Pancreas (tissue), 10 donors: ENCODE measurements around the gene TCF4. TPM values are rescaled to one million over a fixed set of nuclear protein-coding genes. Genes with fewer than 3 reads are reported as not detected.

Experiments
- ATAC-seq, 4 donors: fragments of 200-7000 bp; cut with Tn5 transposase; one replicate each; pipeline versions ENCODE4 v1.8.0 to v1.9.1; 2020; ENCODE audit warnings: mild to moderate bottlenecking in 4 of 4, moderate library complexity in 4 of 4
- DNase-seq, 6 donors: peaks; one replicate each; pipeline ENCODE4 v3.0.0-alpha.2; 2020
- FAIRE-seq: peaks from 2 replicates; lab custom pipeline; 2012; peaks lifted over from hg19 to GRCh38; lab: Jason Lieb, UNC
- H3K27ac ChIP-seq, 4 donors: fragments of 200-600 bp; sonication (generic); 1 replicate in 3 of 4; 2 replicates in 1 of 4; pipeline versions ENCODE4 v1.5.0 to v1.8.0; 2020
- H3K27me3 ChIP-seq, 4 donors: fragments of 200-600 bp; one replicate each; pipeline ENCODE4 v1.8.0; 2021
- H3K36me3 ChIP-seq, 3 donors: fragments of 200-600 bp; sonication (generic) in 1 of 3; one replicate each; pipeline versions ENCODE4 v1.5.0 to v1.8.0; 2020 to 2021
- H3K4me1 ChIP-seq, 3 donors: fragments of 200-600 bp; one replicate each; pipeline ENCODE4 v1.8.0; 2021
- H3K4me3 ChIP-seq, 4 donors: fragments of 200-600 bp; sonication (generic) in 2 of 4; one replicate each; pipeline versions ENCODE4 v1.5.0 to v1.8.0; 2020 to 2021
- H3K9me3 ChIP-seq, 4 donors: fragments of 200-600 bp; one replicate each; pipeline ENCODE4 v1.8.0; 2021
- CTCF ChIP-seq, 4 donors: fragments of 200-600 bp; sonication (generic) in 3 of 4; IDR thresholded peaks; one replicate each; pipeline versions ENCODE4 v1.5.0 to v1.8.0; 2021; ENCODE audit warnings: antibody characterized with exemption in 4 of 4
- WGBS, 2 donors: extraction: QIAGEN DNeasy Blood & Tissue Kit; methylation state at CpG; one replicate each; pipeline ENCODE4 v1.1.7; 2013; 5-methylcytosine and 5-hydroxymethylcytosine counted together
- intact Hi-C, 3 donors: fragments of 100-400 bp; cut with DNase I; formaldehyde crosslinking; loops; one replicate each; pipeline versions ENCODE4 v1.11.1 to v1.14.2; 2022
- polyA plus RNA-seq, 2 donors: library from polyadenylated mRNA; stranded (reverse); fragments of 200-250 nt; gene quantifications; one replicate each; pipeline ENCODE4 v1.2.3, GENCODE V29; 2013
- total RNA-seq, 6 donors: library from RNA; stranded (reverse); fragmentation: NEBNext Ultra II Directional in 4 of 6; extraction: Animal tissue kit (Norgen Biotek cat#: 25700) in 4 of 6; gene quantifications; one replicate each; pipeline versions ENCODE4 v1.2.1 to v1.2.4, GENCODE V29; 2021 to 2023
- donor health status: healthy with polysubstance abuse.
- donor health status: DM: no; HTN: no; CAD: no; lungs with moderate emphysema.
- donor health status: DM: no; HTN: no; CAD: no.
- donor health status: control.
- donor health status: control.
- donor health status: Bipolar disorder and iron deficiency.
- donor health status: DM: yes; HTN: yes; CAD: no.
- donor health status: DM: no; HTN: no; CAD: no.
- donor health status: DM: no; HTN: no; CAD: no.
- donor health status: DM: yes; HTN: yes; CAD: no.

TCF4 gene
- total and polyA plus RNA-seq, 8 donors = 4.4 to 27.9 (median 10.5) TPM

DNA sequence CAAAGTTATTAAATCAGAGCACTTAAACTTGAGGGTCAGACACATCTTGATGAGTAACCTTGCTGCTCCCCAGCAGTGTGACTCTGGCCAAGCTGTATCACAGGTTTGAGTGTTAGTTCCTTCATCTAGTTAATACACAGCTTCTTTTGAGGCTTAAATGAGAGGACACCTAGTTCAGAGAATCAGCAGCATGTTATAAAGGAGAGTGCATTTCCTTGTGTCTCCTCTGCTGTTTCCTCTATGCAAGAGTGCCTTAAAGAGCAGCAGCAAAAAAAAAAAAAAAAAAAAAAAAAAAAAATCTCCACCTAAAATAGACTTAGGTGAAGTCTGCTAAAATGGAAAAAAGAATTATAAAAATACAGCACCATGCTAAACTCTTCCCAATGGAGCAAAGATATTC lies 261.9 kb downstream of the TCF4 start:
- no peak overlapping the region for H3K4me3 ChIP-seq
- no peak overlapping the region for H3K27ac ChIP-seq
- H3K36me3 ChIP-seq = no peaks in the 10 kb centered on the region
- intact Hi-C loops = no loop called here
- no peaks in the 10 kb centered on the region for H3K9me3 ChIP-seq
- peaks cover 0 to 4% (median 0%) of the 10 kb centered on the region in 3 donors for H3K4me1 ChIP-seq
- ATAC-seq (no peak), FAIRE-seq (no peak), DNase-seq (no peak)
- TF ChIP-seq CTCF (IDR thresholded peaks at IDR 0.05) = no peak
- H3K27me3 ChIP-seq = peaks cover 0 to 42% (median 7%) of the 10 kb centered on the region in 4 donors

DNA sequence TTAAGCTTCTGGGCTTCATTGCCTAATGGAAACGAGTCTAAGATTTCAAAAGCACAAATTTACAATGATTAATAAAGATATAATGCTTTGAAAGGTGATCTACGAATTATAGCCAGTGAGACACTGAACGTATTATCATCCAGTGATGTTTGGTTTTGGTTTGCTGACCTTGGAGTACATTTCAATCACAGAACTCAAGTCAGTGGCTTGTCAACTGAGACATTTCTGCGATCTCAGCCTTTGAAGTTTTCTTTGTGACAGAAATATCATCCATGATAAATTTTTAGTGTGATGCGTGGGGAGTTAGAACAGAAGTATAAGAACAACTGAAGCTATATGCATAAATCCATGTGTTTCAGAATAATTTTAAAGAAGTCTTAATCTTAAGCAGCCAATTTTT lies 263.8 kb downstream of the TCF4 start:
- 60 to 74% methylated on average over 5 of the region's 5 CpGs for WGBS, 2 donors
- Histone ChIP-seq H3K4me1 (peaks cover 0 to 4% (median 0%) of the 10 kb centered on the region in 3 donors), H3K27ac (no peak overlapping the region), H3K4me3 (no peak overlapping the region), H3K9me3 (no peaks in the 10 kb centered on the region), H3K36me3 (no peaks in the 10 kb centered on the region), H3K27me3 (peaks cover 0 to 46% (median 12%) of the 10 kb centered on the region in 4 donors)
- intact Hi-C loops = no loop called here
- DNase-seq = no peak
- no peak for TF ChIP-seq CTCF (IDR thresholded peaks at IDR 0.05)
- FAIRE-seq = no peak
- no peak for ATAC-seq

DNA sequence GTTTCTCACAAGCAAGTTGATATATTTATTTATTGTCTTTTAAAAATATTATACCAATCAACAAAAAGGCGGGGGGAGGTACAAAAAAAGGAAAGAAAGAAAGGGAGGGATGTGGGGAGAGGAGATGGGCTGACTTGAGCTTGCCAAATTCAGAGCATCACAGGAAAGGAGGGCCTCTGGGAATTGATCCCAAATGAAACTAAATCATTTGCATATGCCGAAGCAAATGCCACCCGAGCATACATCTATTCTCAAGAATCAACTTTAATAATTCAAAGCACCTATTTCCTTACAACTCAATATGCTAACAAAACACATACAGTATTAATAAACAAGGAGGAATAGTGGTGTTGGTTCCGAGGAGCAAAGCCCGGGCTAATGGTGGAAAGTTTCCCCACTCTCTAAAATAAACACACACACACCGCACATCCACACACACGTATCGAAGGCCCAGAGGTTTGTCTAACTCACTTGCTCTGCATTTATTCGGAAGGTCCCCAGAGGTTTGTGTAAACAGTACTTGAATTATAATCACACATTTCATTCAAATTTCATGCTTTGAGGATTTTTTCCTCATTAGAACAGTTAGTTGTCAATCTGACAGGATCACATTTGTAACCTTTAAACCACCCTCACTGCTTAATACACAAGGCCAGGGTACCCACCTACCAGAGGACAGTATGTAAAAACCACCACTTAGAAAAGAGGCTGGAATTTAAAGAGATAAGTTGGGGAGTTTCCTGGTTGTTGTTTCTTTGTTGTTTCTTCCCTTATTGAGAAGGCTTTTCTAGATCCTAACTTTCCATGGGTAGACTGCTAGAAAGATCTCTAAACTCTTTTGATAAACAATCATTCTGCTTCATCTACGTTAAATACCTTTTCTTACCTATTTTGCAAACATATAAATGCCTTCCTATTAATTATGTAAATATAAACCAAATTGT lies 264.7 kb downstream of the TCF4 start:
- peak overlapping the region in 2 of 4 donors; percentile 63 to 79 for H3K27ac ChIP-seq
- WGBS, 2 donors = 67 to 78% methylated on average over 10 of the region's 10 CpGs
- no peak for DNase-seq
- FAIRE-seq = no peak
- no peaks in the 10 kb centered on the region for H3K9me3 ChIP-seq
- intact Hi-C loops = no loop called here
- peaks cover 0 to 4% (median 0%) of the 10 kb centered on the region in 3 donors for H3K4me1 ChIP-seq
- TF ChIP-seq CTCF (IDR thresholded peaks at IDR 0.05) = no peak
- peaks cover 0 to 46% (median 12%) of the 10 kb centered on the region in 4 donors for H3K27me3 ChIP-seq
- ATAC-seq = no peak
- peak overlapping the region in 1 of 4 donors; percentile 40 for H3K4me3 ChIP-seq
- H3K36me3 ChIP-seq = no peaks in the 10 kb centered on the region

DNA sequence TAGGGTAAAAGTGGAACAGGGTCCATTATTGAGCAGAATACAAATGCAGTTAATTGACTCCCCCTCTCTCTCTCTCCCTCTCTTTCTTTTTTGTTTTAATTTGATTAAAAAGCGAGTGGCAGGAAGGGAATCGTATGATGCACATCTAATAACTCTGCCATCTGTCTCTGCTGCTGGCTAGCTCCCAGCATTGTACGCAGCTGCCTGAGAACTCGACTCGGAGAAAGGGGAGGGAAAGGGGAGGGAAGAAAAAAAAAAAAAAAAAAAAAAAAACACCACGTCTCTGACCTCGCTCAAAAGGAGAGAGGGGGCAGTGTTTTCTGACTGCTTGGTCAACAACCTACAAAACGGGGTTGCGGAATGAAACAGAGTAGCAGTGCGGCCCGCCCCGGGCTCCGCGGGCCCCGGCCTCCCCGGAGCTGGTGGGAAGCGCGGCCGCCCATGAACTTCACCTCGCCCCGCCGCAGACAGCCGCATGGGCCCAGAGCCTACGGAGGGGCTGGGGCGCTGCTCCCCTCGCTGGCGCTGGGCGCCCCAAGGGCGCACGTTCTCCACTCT lies 265.7 kb downstream of the TCF4 start:
- DNase-seq (peak; percentile 35 to 71 (median 52)), FAIRE-seq (peak; percentile 45), ATAC-seq (peak; percentile 77 to 90 (median 84))
- no peaks in the 10 kb centered on the region for H3K36me3 ChIP-seq
- no peaks in the 10 kb centered on the region for H3K9me3 ChIP-seq
- peaks cover 0 to 46% (median 12%) of the 10 kb centered on the region in 4 donors for H3K27me3 ChIP-seq
- peak overlapping the region in 3 of 4 donors; percentile 24 to 79 (median 63) for H3K27ac ChIP-seq
- 5 to 8% methylated on average over 25 to 30 of the region's 30 CpGs for WGBS, 2 donors
- no peaks in the 10 kb centered on the region for H3K4me1 ChIP-seq
- peak overlapping the region in 3 of 4 donors; percentile 19 to 40 (median 24) for H3K4me3 ChIP-seq
- intact Hi-C loops = no loop called here
- TF ChIP-seq CTCF (IDR thresholded peaks at IDR 0.05) = no peak
